Limb (tissue), 2 donors: ENCODE measurements around the gene RILP.

Source experiments
- DNase-seq, 2 donors: peaks; one replicate each; pipeline ENCODE4 v3.0.0-alpha.2; 2016; ENCODE audit errors: extremely low spot score in 2 of 2

RILP gene

GRCh38 chr17:1629504-1630310, 20.0 kb downstream of the RILP start:
- peak in 1 of 2 donors; percentile 55 for DNase-seq

- DNase-seq = peak in 1 of 2 donors; percentile 87
Measured at GRCh38 chr17:1628856-1629503, 20.7 kb downstream of the RILP start.

GRCh38 chr17:1627982-1628855, 21.4 kb downstream of the RILP start, which contains the start of gene SLC43A2:
Gene SLC43A2, minus strand, starts transcription at chr17:1628834. Its CDS starts 960 bp downstream, at chr17:1627874.
- DNase-seq = peak; percentile 81 to 97

GRCh38 chr17:1627182-1627981, 22.3 kb downstream of the RILP start:
- DNase-seq = no peak

GRCh38 chr17:1626333-1626732, 23.3 kb downstream of the RILP start:
- DNase-seq = no peak

- DNase-seq = no peak
Measured at GRCh38 chr17:1625581-1625980, 24.1 kb downstream of the RILP start.

- DNase-seq = no peak
Measured at GRCh38 chr17:1625053-1625452, 24.6 kb downstream of the RILP start.

GRCh38 chr17:1624650-1625049, 25.0 kb downstream of the RILP start:
- no peak for DNase-seq

- DNase-seq = no peak
Measured at GRCh38 chr17:1623057-1623630, 26.5 kb downstream of the RILP start.

GRCh38 chr17:1621273-1621954, 28.3 kb downstream of the RILP start:
- DNase-seq = no peak

GRCh38 chr17:1620486-1620885, 29.2 kb downstream of the RILP start:
- DNase-seq = no peak

- DNase-seq = no peak
Measured at GRCh38 chr17:1617620-1618174, 32.0 kb downstream of the RILP start.

GRCh38 chr17:1616101-1616500, 33.6 kb downstream of the RILP start:
- DNase-seq = no peak

GRCh38 chr17:1612400-1612799, 37.3 kb downstream of the RILP start:
- no peak for DNase-seq

GRCh38 chr17:1611715-1612114, 38.0 kb downstream of the RILP start:
- no peak for DNase-seq

GRCh38 chr17:1608676-1609075, 41.0 kb downstream of the RILP start:
- DNase-seq = no peak

- no peak for DNase-seq
Measured at GRCh38 chr17:1607971-1608320, 41.7 kb downstream of the RILP start.

GRCh38 chr17:1606352-1606985, 43.2 kb downstream of the RILP start:
- no peak for DNase-seq

- no peak for DNase-seq
Measured at GRCh38 chr17:1605681-1606351, 43.9 kb downstream of the RILP start.
